ENCODE results near the gene ZSWIM6.
"Not testable (repeated sequence)": the region's sequence is repeated elsewhere in the genome, so short reads cannot be mapped to it uniquely, and the experiment has no call there.

Gene ZSWIM6

DNA sequence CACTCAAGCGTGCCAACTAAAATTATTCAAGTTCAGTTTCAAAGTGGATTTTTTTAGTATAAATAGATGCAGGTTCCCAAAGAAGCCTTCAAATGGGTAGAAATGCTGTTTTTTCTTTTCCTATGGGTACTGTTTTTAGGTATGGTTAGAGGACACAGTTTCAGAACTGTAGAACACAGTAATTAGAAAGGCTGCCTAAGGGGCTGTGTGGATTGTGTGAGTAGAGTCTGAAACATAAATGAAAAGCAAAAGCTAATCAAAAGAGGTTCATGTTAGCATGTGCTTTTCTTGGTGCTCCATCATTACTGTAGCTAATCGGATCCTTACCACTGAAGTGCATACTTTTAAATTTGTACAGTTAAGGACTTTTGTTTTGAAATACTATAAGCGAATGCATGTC, 85.3 kb downstream of the ZSWIM6 start:
- Mint-ChIP-seq H3K4me1 (peaks cover 54% of the 10 kb centered on the region), H3K9me3 (no peaks in the 10 kb centered on the region), H3K4me3 (no peak overlapping the region), H3K36me3 (peaks cover 4% of the 10 kb centered on the region), H3K27me3 (no peaks in the 10 kb centered on the region), H3K27ac (no peak overlapping the region)

GRCh38 chr5:61417851-61418250, 85.8 kb downstream of the ZSWIM6 start:
- no peak overlapping the region for H3K4me3 Mint-ChIP-seq
- no peaks in the 10 kb centered on the region for H3K27me3 Mint-ChIP-seq
- H3K4me1 Mint-ChIP-seq = peaks cover 59% of the 10 kb centered on the region
- no peaks in the 10 kb centered on the region for H3K9me3 Mint-ChIP-seq
- H3K27ac Mint-ChIP-seq = no peak overlapping the region
- H3K36me3 Mint-ChIP-seq = peaks cover 4% of the 10 kb centered on the region

- Mint-ChIP-seq H3K9me3 (no peaks in the 10 kb centered on the region), H3K4me3 (no peak overlapping the region), H3K36me3 (peaks cover 4% of the 10 kb centered on the region), H3K4me1 (peaks cover 65% of the 10 kb centered on the region), H3K27ac (no peak overlapping the region), H3K27me3 (no peaks in the 10 kb centered on the region)
Observed at GRCh38 chr5:61419106-61419505, 87.0 kb downstream of the ZSWIM6 start.

GRCh38 chr5:61420016-61420415, 88.0 kb downstream of the ZSWIM6 start:
- Mint-ChIP-seq H3K4me1 (peaks cover 60% of the 10 kb centered on the region), H3K27me3 (no peaks in the 10 kb centered on the region), H3K36me3 (peaks cover 4% of the 10 kb centered on the region), H3K27ac (no peak overlapping the region), H3K9me3 (no peaks in the 10 kb centered on the region), H3K4me3 (no peak overlapping the region)

DNA sequence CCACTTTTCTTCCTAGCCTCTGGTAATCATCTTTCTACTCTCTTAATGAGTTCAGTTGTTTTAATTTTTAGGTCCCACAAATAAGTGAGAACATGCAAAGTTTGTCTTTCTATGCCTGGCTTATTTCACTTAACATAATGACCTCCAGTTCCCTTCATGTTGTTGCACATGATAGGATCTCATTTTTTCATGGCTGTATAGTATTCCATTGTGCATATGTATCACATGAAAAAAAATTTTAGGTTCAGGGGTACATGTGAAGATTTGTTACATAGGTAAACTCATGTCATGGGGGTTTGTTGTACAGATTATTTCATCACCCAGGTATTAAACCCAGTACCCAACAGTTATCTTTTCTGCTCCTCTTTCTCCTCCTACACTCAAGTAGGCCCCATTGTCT, 89.2 kb downstream of the ZSWIM6 start:
- not testable (repeated sequence) for H3K27me3 Mint-ChIP-seq, H3K4me3 Mint-ChIP-seq, H3K36me3 Mint-ChIP-seq, H3K9me3 Mint-ChIP-seq, H3K27ac Mint-ChIP-seq
- H3K4me1 Mint-ChIP-seq = peaks cover 57% of the 10 kb centered on the region

DNA sequence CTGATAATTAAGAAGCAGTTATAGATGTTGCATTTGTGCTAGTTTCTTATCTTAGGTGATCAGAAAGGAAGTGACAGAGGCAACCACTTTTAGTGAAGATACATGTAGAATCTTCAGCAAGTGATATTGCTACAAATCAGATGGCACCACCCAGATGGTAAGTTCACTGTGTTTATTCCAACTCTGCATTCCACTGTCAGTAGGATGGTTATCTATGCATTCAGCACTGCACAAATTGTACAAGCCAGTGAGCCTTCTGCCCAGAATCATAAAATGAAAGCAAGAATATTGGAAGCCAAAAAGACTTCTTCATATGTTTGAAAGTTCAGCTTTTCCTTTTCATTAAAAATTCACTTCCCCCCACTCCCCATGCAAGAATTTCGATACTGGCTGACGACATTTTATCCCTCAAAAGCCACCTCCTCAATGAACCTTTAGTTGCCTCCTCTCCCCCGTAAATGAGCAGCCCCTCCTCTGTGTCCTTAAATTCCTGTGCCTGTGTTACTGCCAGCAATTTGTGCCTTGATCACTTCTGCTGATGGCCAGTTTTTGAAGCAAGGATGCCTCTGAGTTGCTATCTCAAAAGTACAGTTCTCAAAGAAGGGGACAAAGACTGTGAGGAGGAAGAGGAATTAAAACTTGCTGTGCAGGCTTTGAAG, 91.6 kb downstream of the ZSWIM6 start:
- H3K4me1 Mint-ChIP-seq = peaks cover 44% of the 10 kb centered on the region
- no peak overlapping the region for H3K4me3 Mint-ChIP-seq
- H3K9me3 Mint-ChIP-seq = no peaks in the 10 kb centered on the region
- no peak overlapping the region for H3K27ac Mint-ChIP-seq
- H3K36me3 Mint-ChIP-seq = peaks cover 7% of the 10 kb centered on the region
- no peaks in the 10 kb centered on the region for H3K27me3 Mint-ChIP-seq

- peaks cover 49% of the 10 kb centered on the region for H3K4me1 Mint-ChIP-seq
- H3K36me3 Mint-ChIP-seq = peaks cover 9% of the 10 kb centered on the region
- no peak overlapping the region for H3K4me3 Mint-ChIP-seq
Observed at GRCh38 chr5:61425918-61426317, 93.9 kb downstream of the ZSWIM6 start.

DNA sequence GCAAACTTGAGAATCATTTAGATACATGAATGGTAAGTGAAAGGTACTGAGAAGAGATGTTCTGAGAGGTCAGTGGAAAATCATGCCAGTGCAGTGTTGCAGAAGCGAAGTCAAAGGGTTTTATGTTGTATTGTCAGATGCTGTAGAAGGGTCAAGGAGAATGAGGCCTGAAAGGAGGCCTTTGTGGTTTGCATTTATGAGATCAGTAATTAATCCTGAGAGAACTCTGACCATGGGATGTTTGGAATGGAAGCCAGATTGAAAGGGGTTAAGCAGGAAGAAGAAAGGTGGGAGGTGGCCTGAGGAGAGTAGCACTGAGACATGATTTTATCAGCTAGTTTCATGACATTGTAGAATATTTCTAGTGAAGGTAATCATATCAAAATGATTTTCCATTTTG, 97.8 kb downstream of the ZSWIM6 start:
- Mint-ChIP-seq H3K27me3 (no peaks in the 10 kb centered on the region), H3K4me1 (peaks cover 25% of the 10 kb centered on the region), H3K27ac (no peak overlapping the region), H3K4me3 (no peak overlapping the region), H3K9me3 (no peaks in the 10 kb centered on the region), H3K36me3 (peaks cover 5% of the 10 kb centered on the region)

More at GRCh38 chr5:61425918-61426317, 93.9 kb downstream of the ZSWIM6 start:
- H3K9me3 Mint-ChIP-seq = no peaks in the 10 kb centered on the region
- no peak overlapping the region for H3K27ac Mint-ChIP-seq
- H3K27me3 Mint-ChIP-seq = no peaks in the 10 kb centered on the region

DNA sequence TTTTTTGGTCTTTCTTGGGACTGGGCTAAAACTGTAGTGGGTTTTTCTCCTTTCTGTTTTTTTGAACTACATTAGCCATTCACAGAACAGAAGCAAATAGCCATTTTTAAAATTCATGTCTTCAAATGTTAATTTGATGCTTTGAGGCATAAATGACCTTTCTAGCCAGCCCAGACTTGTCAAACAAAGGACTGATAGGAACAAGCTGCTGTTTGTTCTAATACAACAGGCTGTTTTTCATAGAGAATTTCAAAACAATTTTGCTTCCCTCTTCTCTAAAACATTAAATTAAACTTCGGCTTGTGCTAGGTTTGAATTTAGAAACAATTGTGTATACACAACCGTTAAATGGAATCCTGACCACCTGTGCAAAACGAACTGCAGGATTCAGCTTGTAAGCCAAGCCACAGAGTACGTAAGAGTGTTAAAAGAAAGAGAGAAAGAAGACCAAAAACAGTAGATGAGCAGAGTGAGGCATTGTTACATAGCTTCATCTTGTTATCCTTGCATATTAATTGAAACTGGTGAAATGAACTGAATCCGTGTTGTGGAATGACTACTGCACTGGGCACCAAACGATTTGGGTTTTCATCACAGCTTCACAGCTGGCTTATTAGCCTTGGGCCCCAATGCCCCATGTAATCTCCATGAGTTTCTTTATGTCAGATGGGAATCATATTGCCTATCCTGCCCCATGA, 100.0 kb downstream of the ZSWIM6 start:
- no peak overlapping the region for H3K4me3 Mint-ChIP-seq
- peaks cover 18% of the 10 kb centered on the region for H3K4me1 Mint-ChIP-seq
- H3K9me3 Mint-ChIP-seq = no peaks in the 10 kb centered on the region
- no peak overlapping the region for H3K27ac Mint-ChIP-seq
- peaks cover 5% of the 10 kb centered on the region for H3K36me3 Mint-ChIP-seq
- H3K27me3 Mint-ChIP-seq = no peaks in the 10 kb centered on the region

DNA sequence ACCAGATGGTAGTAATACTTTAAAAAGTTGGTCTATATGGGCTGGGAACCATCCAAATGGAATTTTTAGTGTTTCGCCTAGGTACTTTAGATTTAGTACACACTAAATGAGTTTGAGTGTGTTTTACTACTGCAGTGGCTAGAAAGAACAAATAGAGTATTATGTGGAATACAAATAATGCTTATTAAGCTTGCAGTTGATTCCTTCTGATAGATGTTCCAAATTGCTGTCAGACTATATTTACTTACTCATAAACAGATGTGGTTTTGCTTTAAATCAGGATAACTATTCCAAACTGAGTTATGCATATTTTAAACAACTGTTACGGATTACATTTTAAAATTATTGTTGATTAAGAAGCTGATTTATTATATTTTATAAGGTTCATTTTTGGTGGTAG, 103.3 kb downstream of the ZSWIM6 start:
- Mint-ChIP-seq H3K36me3 (peaks cover 7% of the 10 kb centered on the region), H3K27me3 (no peaks in the 10 kb centered on the region), H3K4me3 (no peak overlapping the region), H3K4me1 (peaks cover 9% of the 10 kb centered on the region), H3K27ac (no peak overlapping the region), H3K9me3 (peaks cover 6% of the 10 kb centered on the region)

- Mint-ChIP-seq H3K27me3 (no peaks in the 10 kb centered on the region), H3K4me1 (peaks cover 9% of the 10 kb centered on the region), H3K36me3 (peaks cover 22% of the 10 kb centered on the region), H3K9me3 (peaks cover 19% of the 10 kb centered on the region), H3K4me3 (no peak overlapping the region), H3K27ac (no peak overlapping the region)
Observed at GRCh38 chr5:61438298-61438970, 106.4 kb downstream of the ZSWIM6 start.

- H3K4me1 Mint-ChIP-seq = peaks cover 9% of the 10 kb centered on the region
- H3K36me3 Mint-ChIP-seq = peaks cover 22% of the 10 kb centered on the region
- H3K27ac Mint-ChIP-seq = no peak overlapping the region
- no peak overlapping the region for H3K4me3 Mint-ChIP-seq
- no peaks in the 10 kb centered on the region for H3K27me3 Mint-ChIP-seq
- peaks cover 19% of the 10 kb centered on the region for H3K9me3 Mint-ChIP-seq
Observed at GRCh38 chr5:61440086-61440485, 108.0 kb downstream of the ZSWIM6 start.

DNA sequence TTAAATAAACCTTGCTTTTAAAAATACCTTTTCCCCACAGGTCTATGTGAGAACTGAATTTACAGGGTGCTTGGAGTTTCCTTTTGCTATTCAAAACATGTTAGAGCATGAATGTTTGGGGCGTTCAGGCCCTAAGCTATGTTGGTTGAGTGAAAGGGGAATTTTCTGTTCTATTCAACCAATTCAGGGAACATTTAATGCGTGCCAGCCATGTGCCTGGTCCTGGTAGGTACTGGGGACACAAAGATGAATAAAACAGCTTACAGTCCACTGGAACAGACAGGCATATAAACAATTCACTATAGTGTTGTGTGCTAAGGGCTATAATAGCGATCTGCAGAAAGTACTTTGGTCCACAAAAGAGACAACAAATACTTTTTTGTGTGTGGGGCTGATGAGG, 108.5 kb downstream of the ZSWIM6 start:
- Mint-ChIP-seq H3K4me1 (peaks cover 9% of the 10 kb centered on the region), H3K4me3 (no peak overlapping the region), H3K27me3 (no peaks in the 10 kb centered on the region), H3K36me3 (peaks cover 22% of the 10 kb centered on the region), H3K9me3 (peaks cover 19% of the 10 kb centered on the region), H3K27ac (no peak overlapping the region)

DNA sequence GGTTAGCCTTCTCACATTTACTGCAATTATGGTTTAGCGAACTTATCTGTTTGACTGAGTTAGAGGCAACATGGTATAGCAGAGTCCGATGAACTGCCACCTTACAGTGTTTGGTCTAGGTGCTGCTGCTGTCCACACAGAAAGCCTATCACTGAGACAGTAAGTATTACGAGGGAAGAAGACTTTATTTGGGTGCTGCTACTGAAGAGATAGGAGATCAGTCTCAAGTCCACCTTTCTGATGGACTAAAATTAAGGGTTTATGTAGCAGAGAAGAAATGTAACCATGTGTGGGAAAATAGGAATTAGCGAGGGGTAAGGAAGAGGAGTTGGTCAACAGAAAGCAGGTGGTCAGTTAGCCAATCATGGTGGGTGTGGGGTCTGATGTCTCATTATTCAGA, 109.7 kb downstream of the ZSWIM6 start:
- Mint-ChIP-seq H3K36me3 (peaks cover 24% of the 10 kb centered on the region), H3K27me3 (no peaks in the 10 kb centered on the region), H3K4me1 (peaks cover 8% of the 10 kb centered on the region), H3K4me3 (no peak overlapping the region), H3K9me3 (peaks cover 19% of the 10 kb centered on the region), H3K27ac (no peak overlapping the region)

- H3K4me3 Mint-ChIP-seq = no peak overlapping the region
- H3K36me3 Mint-ChIP-seq = peaks cover 12% of the 10 kb centered on the region
- H3K27ac Mint-ChIP-seq = no peak overlapping the region
- H3K27me3 Mint-ChIP-seq = no peaks in the 10 kb centered on the region
- H3K4me1 Mint-ChIP-seq = peaks cover 4% of the 10 kb centered on the region
- peaks cover 4% of the 10 kb centered on the region for H3K9me3 Mint-ChIP-seq
Observed at GRCh38 chr5:61447780-61448495, 115.9 kb downstream of the ZSWIM6 start.

Data from activated naive CD4-positive, alpha-beta T cell treated with anti-CD3 and anti-CD28 coated beads, Interleukin-2, amount 50 U/mL, for 24 hours (primary cell).